Measurements from ENCODE around the gene FHIP1A.

- no peak for TF ChIP-seq CTCF (IDR thresholded peaks at IDR 0.05)
- TF ChIP-seq POLR2A (IDR thresholded peaks at IDR 0.05), result no peak
- TF ChIP-seq POLR2AphosphoS5 (IDR thresholded peaks at IDR 0.05), result no peak
- TF ChIP-seq EP300 (IDR thresholded peaks at IDR 0.05; ENCODE audit: low read depth), result no peak
Measured at GRCh38 chr4:151438154-151438553, 29.2 kb downstream of the FHIP1A start.
